ENCODE measurements around the gene SEMA3D. TPM values are rescaled to one million over a fixed set of nuclear protein-coding genes. Genes with fewer than 3 reads are reported as not detected.

Gene SEMA3D
- total RNA-seq (1 to 10 TPM in 6 of 7 donors, under 1 TPM in 1; 0.95 to 6.1 (median 3.0) TPM), polyA plus RNA-seq (1 to 10 TPM in 1 of 2 donors, under 1 TPM in 1; 0.75 to 5.8 TPM)
- long read RNA-seq, donor 1, partial matches to known transcripts: 0 of 1 reads
- long read RNA-seq, donor 1, other reads (novel, unspliced or antisense): 1 of 1 reads
- long read RNA-seq, donor 2: 0 reads
- long read RNA-seq, donor 3, partial matches to known transcripts: 0 of 3 reads
- long read RNA-seq, donor 3, other reads (novel, unspliced or antisense): 3 of 3 reads

- Histone ChIP-seq H3K4me3 (peak within 1 kb of the TSS; percentile 8), H3K9me3 (no peaks in the 10 kb centered on the region), H3K4me1 (ENCODE audit: insufficient read depth) (peaks cover 1% of the 10 kb centered on the region), H3K27me3 (no peaks in the 10 kb centered on the region), H3K36me3 (no peaks in the 10 kb centered on the region), H3K27ac (peak within 1 kb of the TSS in 1 of 2 donors; percentile 51)
- TF ChIP-seq, protein P1, sequence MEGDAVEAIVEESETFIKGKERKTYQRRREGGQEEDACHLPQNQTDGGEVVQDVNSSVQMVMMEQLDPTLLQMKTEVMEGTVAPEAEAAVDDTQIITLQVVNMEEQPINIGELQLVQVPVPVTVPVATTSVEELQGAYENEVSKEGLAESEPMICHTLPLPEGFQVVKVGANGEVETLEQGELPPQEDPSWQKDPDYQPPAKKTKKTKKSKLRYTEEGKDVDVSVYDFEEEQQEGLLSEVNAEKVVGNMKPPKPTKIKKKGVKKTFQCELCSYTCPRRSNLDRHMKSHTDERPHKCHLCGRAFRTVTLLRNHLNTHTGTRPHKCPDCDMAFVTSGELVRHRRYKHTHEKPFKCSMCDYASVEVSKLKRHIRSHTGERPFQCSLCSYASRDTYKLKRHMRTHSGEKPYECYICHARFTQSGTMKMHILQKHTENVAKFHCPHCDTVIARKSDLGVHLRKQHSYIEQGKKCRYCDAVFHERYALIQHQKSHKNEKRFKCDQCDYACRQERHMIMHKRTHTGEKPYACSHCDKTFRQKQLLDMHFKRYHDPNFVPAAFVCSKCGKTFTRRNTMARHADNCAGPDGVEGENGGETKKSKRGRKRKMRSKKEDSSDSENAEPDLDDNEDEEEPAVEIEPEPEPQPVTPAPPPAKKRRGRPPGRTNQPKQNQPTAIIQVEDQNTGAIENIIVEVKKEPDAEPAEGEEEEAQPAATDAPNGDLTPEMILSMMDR (IDR thresholded peaks at IDR 0.05): peak in 2 of 3 donors; percentile 44 to 66
- TF ChIP-seq EP300 (IDR thresholded peaks at IDR 0.05) (no peak), POLR2A (IDR thresholded peaks at IDR 0.05) (no peak)
- 0 to 1% (median 1%) methylated on average over 44 to 45 of the region's 45 CpGs for WGBS, 3 donors
- peak; percentile 48 to 85 (median 67) for DNase-seq
- intact Hi-C loops (cut with DNase I): loop anchor here in 1 of 4 donors (10.0 kb wide), 2 partner anchors 112 to 142 kb away; no protein-coding TSS in a partner anchor
These were observed at the start of gene SEMA3D for GRCh38 chr7:85186521-85187241. TSS of gene SEMA3D (minus strand) at chr7:85187056. CDS start at chr7:85121891, 65,165 bp downstream.

GRCh38 chr7:85234730-85235129, 47.9 kb upstream of the SEMA3D start:
- Histone ChIP-seq H3K9me3 (no peaks in the 10 kb centered on the region), H3K36me3 (no peaks in the 10 kb centered on the region), H3K4me3 (no peak overlapping the region), H3K4me1 (ENCODE audit: insufficient read depth) (no peaks in the 10 kb centered on the region), H3K27me3 (no peaks in the 10 kb centered on the region), H3K27ac (no peak overlapping the region)
- intact Hi-C loops (cut with DNase I): no loop called here
- TF ChIP-seq EP300 (IDR thresholded peaks at IDR 0.05) (no peak), POLR2A (IDR thresholded peaks at IDR 0.05) (no peak)
- TF ChIP-seq, protein P1 (IDR thresholded peaks at IDR 0.05): no peak
- DNase-seq: no peak
- 36 to 44% (median 38%) methylated on average over 3 of the region's 3 CpGs for WGBS, 3 donors

GRCh38 chr7:85232068-85232467, 45.2 kb upstream of the SEMA3D start:
- H3K27me3 ChIP-seq: no peaks in the 10 kb centered on the region
- TF ChIP-seq POLR2A (IDR thresholded peaks at IDR 0.05) (no peak), EP300 (IDR thresholded peaks at IDR 0.05) (no peak)
- TF ChIP-seq, protein P1 (IDR thresholded peaks at IDR 0.05): no peak
- no peak for DNase-seq
- 85 to 92% (median 92%) methylated on average over 2 of the region's 2 CpGs for WGBS, 3 donors
- intact Hi-C loops (cut with DNase I): no loop called here
- no peaks in the 10 kb centered on the region for H3K36me3 ChIP-seq
- H3K27ac ChIP-seq: no peak overlapping the region
- H3K4me1 ChIP-seq (ENCODE audit: insufficient read depth): no peaks in the 10 kb centered on the region
- no peak overlapping the region for H3K4me3 ChIP-seq
- no peaks in the 10 kb centered on the region for H3K9me3 ChIP-seq

- TF ChIP-seq POLR2A (IDR thresholded peaks at IDR 0.05): no peak
- no peak for TF ChIP-seq EP300 (IDR thresholded peaks at IDR 0.05)
- TF ChIP-seq, protein P1 (IDR thresholded peaks at IDR 0.05): no peak
These were observed 43.8 kb upstream of the SEMA3D start for GRCh38 chr7:85230623-85231022.

More at GRCh38 chr7:85230623-85231022, 43.8 kb upstream of the SEMA3D start:
- Histone ChIP-seq H3K4me1 (ENCODE audit: insufficient read depth) (no peaks in the 10 kb centered on the region), H3K9me3 (no peaks in the 10 kb centered on the region), H3K27ac (no peak overlapping the region), H3K4me3 (no peak overlapping the region), H3K27me3 (no peaks in the 10 kb centered on the region), H3K36me3 (no peaks in the 10 kb centered on the region)
- intact Hi-C loops (cut with DNase I): no loop called here
- no peak for DNase-seq
- 78 to 86% (median 84%) methylated on average over 3 of the region's 3 CpGs for WGBS, 3 donors
